ENCODE measurements around the gene PRDM16. TPM values are rescaled to one million over a fixed set of nuclear protein-coding genes. Genes with fewer than 3 reads are reported as not detected.

Gene PRDM16
- total RNA-seq, 1 experiment from 2014 or later, result 1.6 TPM

DNA sequence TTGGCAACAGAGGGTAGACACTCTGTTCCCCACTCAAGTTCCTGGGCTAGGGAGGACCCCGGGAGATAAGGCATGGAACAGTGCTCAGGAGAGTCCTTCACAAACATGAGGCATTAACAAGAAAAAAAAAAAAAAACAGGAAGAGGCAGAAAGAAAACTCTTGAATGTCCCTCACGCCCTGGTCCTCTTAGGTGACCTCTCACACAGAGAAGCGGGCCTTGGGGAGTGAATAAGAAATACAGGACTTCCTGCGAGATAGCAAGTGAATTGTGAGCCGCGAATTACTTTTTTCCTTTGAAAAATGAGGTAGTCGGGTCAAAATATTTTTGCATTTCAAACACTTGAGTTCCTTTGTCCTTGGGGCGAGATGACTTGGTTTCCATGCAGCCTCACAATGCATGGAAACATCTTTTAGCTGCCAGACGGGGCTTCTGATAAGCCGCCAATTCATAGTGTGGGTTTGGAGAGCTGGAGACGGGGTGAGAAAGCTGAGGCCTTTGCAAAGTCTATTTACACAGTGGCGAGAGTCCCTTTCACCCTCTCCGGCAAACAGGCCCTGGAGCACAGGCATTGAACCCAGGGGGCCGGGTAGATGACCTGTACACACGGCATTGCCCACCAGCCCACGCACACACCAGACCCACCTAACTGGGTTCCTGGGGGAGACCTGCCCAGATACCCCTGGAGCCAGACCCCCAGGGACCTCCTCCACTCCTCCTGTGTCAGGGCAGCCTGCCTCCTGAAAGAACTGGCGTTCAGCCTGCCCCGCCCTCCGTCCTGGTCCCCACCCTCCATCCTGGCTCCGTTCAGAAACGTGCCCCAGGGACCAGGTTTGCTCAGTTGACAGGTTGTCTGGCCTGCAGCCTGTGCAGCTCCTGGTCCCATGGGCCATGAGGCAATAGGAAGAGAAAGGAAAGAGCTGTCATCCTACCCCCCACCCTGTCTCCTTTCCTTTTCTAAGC, 192.3 kb downstream of the PRDM16 start (continued):
- TF ChIP-seq, protein P1, sequence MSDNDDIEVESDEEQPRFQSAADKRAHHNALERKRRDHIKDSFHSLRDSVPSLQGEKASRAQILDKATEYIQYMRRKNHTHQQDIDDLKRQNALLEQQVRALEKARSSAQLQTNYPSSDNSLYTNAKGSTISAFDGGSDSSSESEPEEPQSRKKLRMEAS (CRISPR knock-in tag; IDR thresholded peaks at IDR 0.05), result no peak
- no peak for TF ChIP-seq PRRX2 (CRISPR knock-in tag; IDR thresholded peaks at IDR 0.05)
- no peak for TF ChIP-seq GABPB1 (CRISPR knock-in tag; IDR thresholded peaks at IDR 0.05)
- no peak for TF ChIP-seq TEAD4 (CRISPR knock-in tag; IDR thresholded peaks at IDR 0.05)

DNA sequence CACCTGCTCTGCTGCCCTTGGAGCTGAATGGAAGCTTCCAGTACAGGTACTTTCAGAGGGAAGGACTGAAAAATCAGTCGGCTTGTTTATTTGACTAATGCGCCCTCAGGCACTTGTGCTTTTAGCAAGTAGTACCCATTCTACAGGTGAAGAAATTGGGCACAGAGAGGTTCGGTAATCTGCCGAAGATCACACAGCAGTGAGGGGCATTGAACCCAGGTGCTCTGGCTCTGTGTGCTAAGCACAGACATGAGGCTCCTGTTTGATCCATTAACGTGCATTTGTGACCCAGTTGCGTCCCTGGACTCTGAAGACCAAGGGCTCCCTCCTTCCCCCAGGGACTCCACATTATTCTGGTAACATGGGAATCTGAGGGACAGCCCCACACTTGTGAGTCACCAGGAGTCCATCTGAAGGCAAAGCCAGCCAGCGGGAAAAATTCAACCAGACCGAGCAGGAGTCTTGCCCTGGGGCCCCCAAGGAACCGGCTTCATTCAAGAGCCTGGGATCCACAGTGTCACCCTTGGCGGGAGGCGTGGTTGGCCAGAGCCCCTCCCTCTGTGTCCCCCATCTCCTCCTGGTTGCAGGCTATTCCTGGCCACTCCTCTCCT, 193.1 kb downstream of the PRDM16 start:
- Mint-ChIP-seq H3K27ac (no peak overlapping the region), H3K36me3 (peaks cover 4% of the 10 kb centered on the region), H3K27me3 (ENCODE audit: low read depth) (no peaks in the 10 kb centered on the region), H3K4me1 (no peaks in the 10 kb centered on the region; the same call in 1 of the 2 replicates), H3K9me3 (peaks cover 6% of the 10 kb centered on the region), H3K4me3 (no peak overlapping the region)
- TF ChIP-seq, protein P2, sequence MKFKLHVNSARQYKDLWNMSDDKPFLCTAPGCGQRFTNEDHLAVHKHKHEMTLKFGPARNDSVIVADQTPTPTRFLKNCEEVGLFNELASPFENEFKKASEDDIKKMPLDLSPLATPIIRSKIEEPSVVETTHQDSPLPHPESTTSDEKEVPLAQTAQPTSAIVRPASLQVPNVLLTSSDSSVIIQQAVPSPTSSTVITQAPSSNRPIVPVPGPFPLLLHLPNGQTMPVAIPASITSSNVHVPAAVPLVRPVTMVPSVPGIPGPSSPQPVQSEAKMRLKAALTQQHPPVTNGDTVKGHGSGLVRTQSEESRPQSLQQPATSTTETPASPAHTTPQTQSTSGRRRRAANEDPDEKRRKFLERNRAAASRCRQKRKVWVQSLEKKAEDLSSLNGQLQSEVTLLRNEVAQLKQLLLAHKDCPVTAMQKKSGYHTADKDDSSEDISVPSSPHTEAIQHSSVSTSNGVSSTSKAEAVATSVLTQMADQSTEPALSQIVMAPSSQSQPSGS (CRISPR knock-in tag; IDR thresholded peaks at IDR 0.05; ENCODE audit: borderline replicate concordance, low read depth), result no peak
- TF ChIP-seq SP1 (CRISPR knock-in tag; conservative IDR thresholded peaks at IDR 0.05), result no peak
- no peak for TF ChIP-seq ZNF232 (CRISPR knock-in tag; IDR thresholded peaks at IDR 0.05)
- TF ChIP-seq, protein P3, sequence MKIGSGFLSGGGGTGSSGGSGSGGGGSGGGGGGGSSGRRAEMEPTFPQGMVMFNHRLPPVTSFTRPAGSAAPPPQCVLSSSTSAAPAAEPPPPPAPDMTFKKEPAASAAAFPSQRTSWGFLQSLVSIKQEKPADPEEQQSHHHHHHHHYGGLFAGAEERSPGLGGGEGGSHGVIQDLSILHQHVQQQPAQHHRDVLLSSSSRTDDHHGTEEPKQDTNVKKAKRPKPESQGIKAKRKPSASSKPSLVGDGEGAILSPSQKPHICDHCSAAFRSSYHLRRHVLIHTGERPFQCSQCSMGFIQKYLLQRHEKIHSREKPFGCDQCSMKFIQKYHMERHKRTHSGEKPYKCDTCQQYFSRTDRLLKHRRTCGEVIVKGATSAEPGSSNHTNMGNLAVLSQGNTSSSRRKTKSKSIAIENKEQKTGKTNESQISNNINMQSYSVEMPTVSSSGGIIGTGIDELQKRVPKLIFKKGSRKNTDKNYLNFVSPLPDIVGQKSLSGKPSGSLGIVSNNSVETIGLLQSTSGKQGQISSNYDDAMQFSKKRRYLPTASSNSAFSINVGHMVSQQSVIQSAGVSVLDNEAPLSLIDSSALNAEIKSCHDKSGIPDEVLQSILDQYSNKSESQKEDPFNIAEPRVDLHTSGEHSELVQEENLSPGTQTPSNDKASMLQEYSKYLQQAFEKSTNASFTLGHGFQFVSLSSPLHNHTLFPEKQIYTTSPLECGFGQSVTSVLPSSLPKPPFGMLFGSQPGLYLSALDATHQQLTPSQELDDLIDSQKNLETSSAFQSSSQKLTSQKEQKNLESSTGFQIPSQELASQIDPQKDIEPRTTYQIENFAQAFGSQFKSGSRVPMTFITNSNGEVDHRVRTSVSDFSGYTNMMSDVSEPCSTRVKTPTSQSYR (CRISPR knock-in tag; IDR thresholded peaks at IDR 0.05), result no peak
- TF ChIP-seq RORB (CRISPR knock-in tag; IDR thresholded peaks at IDR 0.05), result no peak
- no peak for TF ChIP-seq CREB1 (CRISPR knock-in tag; IDR thresholded peaks at IDR 0.05)
- TF ChIP-seq ZNF425 (CRISPR knock-in tag; conservative IDR thresholded peaks at IDR 0.05), result no peak
- TF ChIP-seq ELF4 (CRISPR knock-in tag; IDR thresholded peaks at IDR 0.05; ENCODE audit: low read depth), result no peak
- TF ChIP-seq NFATC4 (CRISPR knock-in tag; IDR thresholded peaks at IDR 0.05), result no peak
- no peak for TF ChIP-seq ZNF121 (CRISPR knock-in tag; IDR thresholded peaks at IDR 0.05)
- no peak for TF ChIP-seq ZNF396 (CRISPR knock-in tag; IDR thresholded peaks at IDR 0.05; ENCODE audit: borderline replicate concordance)
- TF ChIP-seq ZMAT4 (CRISPR knock-in tag; IDR thresholded peaks at IDR 0.05), result no peak
- TF ChIP-seq, protein P4, sequence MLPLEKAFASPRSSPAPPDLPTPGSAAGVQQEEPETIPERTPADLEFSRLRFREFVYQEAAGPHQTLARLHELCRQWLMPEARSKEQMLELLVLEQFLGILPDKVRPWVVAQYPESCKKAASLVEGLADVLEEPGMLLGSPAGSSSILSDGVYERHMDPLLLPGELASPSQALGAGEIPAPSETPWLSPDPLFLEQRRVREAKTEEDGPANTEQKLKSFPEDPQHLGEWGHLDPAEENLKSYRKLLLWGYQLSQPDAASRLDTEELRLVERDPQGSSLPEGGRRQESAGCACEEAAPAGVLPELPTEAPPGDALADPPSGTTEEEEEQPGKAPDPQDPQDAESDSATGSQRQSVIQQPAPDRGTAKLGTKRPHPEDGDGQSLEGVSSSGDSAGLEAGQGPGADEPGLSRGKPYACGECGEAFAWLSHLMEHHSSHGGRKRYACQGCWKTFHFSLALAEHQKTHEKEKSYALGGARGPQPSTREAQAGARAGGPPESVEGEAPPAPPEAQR (CRISPR knock-in tag; IDR thresholded peaks at IDR 0.05), result no peak
- TF ChIP-seq, protein P5, sequence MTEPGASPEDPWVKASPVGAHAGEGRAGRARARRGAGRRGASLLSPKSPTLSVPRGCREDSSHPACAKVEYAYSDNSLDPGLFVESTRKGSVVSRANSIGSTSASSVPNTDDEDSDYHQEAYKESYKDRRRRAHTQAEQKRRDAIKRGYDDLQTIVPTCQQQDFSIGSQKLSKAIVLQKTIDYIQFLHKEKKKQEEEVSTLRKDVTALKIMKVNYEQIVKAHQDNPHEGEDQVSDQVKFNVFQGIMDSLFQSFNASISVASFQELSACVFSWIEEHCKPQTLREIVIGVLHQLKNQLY (CRISPR knock-in tag; IDR thresholded peaks at IDR 0.05), result no peak
- TF ChIP-seq, protein P6, sequence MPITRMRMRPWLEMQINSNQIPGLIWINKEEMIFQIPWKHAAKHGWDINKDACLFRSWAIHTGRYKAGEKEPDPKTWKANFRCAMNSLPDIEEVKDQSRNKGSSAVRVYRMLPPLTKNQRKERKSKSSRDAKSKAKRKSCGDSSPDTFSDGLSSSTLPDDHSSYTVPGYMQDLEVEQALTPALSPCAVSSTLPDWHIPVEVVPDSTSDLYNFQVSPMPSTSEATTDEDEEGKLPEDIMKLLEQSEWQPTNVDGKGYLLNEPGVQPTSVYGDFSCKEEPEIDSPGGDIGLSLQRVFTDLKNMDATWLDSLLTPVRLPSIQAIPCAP (CRISPR knock-in tag; IDR thresholded peaks at IDR 0.05), result no peak
- TF ChIP-seq PREB (CRISPR knock-in tag; IDR thresholded peaks at IDR 0.05; ENCODE audit: borderline replicate concordance), result no peak
- no peak for TF ChIP-seq ZNF138 (CRISPR knock-in tag; conservative IDR thresholded peaks at IDR 0.05)
- TF ChIP-seq GTF2I (CRISPR knock-in tag; conservative IDR thresholded peaks at IDR 0.05), result no peak
- ChIA-PET CTCF (no interaction called here), POLR2A (no interaction called here)
- no peak for DNase-seq (ENCODE audit: low spot score)
- ATAC-seq, result no peak
